ENCODE data around the gene KRTAP10-1.
"Not testable (repeated sequence)": the region's sequence is repeated elsewhere in the genome, so short reads cannot be mapped to it uniquely, and the experiment has no call there.

The KRTAP10-1 gene

DNA sequence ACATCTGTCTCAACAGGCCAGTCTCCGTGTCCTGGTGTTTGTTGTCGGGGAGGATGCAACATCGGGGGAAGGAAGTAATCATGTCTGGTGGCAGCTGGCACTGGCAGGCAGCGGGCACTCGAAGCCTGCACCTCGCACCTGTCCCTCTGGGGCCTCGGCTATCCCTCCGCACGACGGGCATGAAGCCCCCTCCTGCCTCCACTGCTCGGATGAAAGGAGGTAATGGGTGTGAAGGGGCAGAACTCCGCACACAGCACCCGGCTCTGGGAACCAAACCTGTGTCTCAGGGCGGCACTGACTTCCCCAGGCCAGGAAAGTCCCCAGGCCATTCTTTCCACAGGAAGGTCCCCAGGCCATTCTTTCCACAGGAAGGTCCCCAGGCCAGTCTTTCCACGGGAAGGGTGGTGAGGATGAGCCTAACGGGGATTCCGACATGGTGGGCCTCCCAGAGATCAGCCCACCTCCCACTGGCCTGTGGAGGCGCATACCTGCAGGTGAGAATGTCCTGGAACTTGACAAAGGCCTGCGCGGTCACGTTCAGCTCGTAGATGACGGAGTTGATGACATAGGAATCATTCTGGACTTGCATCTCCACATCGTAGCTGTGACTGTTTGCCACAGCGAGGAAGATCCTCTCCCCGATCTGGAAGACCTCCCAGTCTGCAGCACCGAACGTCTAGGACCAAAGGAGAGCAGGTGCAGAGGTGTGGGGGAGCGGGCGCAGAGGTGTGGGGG is 31.1 kb downstream of the KRTAP10-1 start:
- no peak overlapping the region for H3K4me3 ChIP-seq (ENCODE audit: low read depth, low read length)
- DNase-seq (ENCODE audit: low read depth) = no peak

DNA sequence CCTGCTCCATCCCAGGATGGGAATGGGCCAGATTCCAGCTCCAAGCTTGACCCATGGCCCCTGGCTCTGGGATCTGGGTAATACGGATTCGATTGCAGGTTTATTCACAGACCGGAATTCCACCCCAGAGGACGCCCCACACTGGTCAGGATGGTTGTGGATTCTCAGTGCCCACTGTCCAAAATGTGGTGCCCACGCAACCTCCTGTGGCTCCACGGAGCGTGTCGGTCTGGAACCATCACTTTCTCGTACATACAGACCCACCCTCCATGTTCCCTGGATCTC is 31.6 kb downstream of the KRTAP10-1 start:
- H3K4me3 ChIP-seq (ENCODE audit: low read depth, low read length) = no peak overlapping the region
- no peak for DNase-seq (ENCODE audit: low read depth)

DNA sequence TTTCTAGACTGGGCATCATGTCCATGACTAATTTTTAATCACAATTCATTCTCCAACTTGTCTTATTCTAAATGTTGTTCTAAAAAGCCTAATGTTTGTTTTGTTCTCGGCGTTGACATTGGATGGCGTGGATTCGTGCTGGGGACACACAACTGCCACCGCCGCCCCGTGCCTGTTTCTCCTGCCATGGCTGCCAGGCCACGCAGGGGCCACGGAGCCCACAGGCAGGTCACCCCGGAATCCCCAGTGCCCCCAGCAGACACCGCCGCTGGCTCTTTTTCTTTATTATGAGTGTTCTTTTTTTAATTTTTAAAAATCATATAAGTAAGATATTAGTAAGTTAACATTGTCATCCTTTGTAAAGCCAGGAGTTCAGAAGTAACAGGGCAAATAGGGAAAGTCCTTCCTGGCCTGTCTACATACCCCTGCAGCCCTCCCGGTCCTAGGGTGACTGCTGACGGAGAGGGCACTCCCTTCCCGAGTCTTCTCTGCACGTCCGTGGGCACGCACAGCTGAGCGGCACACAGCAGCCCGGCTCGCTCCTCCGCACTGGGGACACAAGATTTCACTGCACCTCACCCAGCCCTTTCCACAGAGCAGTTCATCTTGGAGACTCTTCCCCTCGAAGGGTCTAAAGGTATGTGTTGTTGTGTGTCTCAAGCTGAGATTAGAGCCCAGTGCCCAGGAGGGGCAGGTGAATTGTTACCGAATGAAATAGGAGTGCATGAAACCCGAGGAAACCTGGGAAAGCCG is 32.1 kb downstream of the KRTAP10-1 start:
- no peak overlapping the region for H3K4me3 ChIP-seq (ENCODE audit: low read depth, low read length)
- no peak for DNase-seq (ENCODE audit: low read depth)

DNA sequence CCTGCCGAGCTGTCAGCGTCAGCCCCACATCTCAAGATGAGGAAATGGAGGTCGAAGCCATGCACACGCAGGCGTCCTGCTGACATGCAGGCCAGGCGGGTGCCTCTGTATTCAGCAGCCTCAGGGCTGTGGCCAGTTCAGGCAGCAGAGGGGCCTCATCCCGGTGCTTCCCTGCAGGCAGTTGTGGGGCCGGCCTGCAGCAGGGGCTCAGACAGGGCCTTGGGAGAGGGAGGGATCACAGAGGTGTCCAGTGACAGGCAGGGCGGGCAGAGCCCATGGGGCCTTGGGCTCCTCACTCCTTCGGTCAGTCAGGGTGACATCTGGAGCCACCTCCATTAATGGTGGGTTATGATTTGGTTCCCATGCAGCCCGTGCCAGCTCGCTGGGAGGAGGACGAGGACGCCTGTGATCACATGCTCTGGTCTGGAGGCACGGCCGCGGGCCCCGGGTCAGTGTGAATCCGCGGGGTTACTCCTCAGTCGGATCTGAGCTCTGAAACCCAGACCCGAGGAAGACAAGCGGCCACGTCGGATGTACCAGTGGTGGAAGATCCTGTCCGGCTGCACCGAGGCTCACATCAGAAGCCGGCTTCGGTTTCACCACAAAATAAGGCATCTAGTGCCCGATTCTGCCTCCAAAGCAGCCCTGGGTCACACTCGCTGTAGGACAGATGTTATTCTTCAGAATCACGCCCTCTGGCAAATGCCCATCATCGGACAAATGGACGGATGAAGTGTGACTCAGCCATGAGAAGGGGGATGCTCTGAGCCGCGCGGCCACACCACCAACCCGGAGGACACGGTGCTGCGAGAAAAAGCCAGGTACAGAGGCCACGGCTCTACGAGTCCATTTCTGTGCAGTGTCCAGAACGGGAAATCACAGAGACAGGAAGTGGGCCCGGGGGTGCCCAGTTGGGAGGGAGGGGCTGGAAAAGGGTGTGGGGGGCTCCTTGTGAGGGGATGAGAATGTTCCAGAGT is 33.4 kb downstream of the KRTAP10-1 start:
- no peak overlapping the region for H3K4me3 ChIP-seq (ENCODE audit: low read depth, low read length)

DNA sequence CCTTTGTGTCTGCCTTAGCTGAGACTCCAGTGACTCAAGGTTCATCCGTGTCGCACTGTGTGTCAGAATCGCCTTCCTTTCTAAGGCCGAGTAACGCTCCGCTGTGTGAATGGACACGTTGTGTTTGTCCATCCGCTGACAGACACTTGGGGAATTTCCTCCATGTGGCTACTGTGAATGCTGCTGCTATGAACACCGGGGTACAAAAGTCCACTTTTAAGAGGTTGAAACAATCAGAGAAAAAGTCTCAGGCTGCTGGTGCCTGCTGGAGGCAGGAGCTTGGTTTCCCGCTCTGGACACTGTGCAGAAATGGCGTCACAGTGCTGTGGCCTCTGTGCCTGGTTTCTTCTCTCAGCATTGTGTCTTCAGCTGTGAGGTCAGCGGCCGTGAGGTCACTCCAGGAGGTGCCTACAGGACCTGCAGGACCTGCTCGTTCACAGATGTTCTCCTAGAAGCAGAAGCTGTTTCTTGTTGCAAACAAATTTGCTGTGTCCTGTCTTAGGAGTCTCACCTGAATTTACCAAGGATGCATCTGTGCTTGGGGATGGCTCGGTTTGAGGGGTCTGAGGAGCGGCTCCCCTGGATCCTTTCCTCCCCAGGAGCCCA is 34.2 kb downstream of the KRTAP10-1 start:
- no peak for DNase-seq (ENCODE audit: low read depth)
- H3K4me3 ChIP-seq (ENCODE audit: low read depth, low read length) = no peak overlapping the region

More for the DNA sequence above, 33.4 kb downstream of the KRTAP10-1 start:
- DNase-seq (ENCODE audit: low read depth) = no peak

DNA sequence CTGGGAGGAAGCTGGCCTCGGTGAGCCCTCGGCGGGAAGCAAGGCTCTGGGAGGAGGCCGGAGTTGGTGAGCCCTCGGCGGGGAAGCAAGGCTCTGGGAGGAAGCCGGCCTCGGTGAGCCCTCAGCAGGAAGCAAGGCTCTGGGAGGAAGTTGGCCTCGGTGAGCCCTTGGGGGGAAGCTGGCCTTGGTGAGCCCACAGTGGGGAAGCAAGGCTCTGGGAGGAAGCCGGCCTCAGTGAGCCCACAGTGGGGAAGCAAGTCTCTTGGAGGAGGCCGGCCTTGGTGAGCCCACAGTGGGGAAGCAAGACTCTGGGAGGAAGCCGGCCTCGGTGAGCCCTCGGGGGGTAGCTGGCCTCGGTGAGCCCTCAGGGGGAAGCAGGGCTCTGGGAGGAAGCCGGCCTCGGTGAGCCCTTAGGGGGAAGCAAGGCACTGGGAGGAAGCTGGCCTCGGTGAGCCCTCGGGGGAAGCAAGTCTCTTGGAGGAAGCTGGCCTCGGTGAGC is 36.0 kb downstream of the KRTAP10-1 start:
- no peak overlapping the region for H3K4me3 ChIP-seq (ENCODE audit: low read depth, low read length)
- DNase-seq (ENCODE audit: low read depth) = no peak

DNA sequence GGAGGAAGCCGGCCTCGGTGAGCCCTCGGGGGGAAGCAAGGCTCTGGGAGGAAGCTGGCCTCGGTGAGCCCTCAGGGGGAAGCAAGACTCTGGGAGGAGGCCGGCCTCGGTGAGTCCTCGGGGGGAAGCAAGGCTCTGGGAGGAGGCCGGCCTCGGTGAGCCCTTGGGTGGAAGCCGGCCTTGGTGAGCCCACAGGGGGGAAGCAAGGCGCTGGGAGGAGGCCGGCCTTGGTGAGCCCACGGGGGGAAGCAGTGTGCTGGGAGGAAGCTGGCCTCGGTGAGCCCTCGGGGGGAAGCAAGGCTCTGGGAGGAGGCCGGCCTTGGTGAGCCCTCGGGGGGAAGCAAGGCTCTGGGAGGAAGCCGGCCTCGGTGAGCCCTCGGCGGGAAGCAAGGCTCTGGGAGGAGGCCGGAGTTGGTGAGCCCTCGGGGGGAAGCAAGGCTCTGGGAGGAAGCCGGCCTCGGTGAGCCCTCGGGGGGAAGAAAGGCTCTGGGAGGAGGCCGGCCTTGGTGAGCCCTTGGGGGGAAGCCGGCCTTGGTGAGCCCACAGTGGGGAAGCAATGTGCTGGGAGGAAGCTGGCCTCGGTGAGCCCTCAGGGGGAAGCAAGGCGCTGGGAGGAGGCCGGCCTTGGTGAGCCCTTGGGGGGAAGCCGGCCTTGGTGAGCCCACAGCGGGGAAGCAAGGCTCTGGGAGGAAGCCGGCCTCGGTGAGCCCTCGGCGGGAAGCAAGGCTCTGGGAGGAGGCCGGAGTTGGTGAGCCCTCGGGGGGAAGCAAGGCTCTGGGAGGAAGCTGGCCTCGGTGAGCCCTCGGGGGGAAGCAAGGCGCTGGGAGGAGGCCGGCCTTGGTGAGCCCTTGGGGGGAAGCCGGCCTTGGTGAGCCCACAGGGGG is 36.7 kb downstream of the KRTAP10-1 start:
- not testable (repeated sequence) for DNase-seq (ENCODE audit: low read depth); H3K4me3 ChIP-seq (ENCODE audit: low read depth, low read length)

DNA sequence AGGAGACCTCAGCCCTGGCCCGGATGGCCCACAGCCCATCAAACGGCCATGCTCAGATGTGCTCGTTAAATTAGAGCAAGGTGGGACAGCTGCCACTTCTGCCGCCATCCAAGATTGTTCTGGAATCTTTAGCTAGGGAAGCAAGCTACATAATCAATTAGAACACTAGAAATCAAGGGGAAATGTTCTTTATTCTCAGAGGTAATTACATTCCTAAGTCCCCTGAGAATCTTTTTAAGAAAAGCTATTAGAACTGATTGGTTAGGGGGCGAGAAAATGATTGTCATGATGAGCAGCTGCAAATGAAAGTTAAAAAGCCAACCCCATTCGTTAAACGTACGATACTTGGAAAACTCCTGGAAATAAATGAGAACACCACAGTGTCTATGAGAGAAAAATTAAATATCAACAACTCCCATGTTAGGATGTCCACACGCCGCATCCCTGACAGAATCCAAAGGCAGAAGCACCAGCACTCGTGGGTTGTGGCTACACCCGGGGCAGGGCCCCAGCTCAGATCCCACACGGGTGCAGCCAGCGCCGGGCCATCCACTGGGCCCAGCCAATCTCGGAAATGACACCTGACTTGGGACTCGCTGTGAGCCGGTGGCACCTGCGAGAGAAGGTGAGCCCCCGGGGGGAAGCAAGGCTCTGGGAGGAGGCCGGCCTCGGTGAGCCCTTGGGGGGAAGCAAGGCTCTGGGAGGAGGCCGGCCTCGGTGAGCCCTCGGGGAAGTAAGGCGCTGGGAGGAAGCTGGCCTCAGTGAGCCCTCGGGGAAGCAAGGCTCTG is 37.6 kb downstream of the KRTAP10-1 start:
- no peak for DNase-seq (ENCODE audit: low read depth)
- H3K4me3 ChIP-seq (ENCODE audit: low read depth, low read length) = no peak overlapping the region

DNA sequence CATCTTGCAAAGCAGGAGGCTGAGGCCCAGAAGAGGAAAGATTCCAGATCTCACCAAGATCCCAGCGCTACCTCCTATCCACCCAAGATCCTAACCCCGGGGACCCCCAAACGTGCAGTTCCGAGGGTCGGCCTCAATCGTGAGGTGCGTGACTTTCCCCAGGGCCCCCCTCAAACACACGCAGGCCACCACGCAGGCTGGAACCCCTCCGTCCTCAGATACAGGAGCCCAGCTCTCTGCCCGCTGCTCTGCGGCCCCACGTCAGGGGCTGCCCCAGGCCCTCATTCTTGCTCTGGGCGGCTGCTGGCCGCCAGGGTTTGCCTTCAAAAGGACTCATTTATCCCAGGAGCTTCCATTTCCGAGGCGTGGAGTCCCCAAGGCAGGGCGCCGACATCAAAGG is 39.9 kb downstream of the KRTAP10-1 start:
- no peak overlapping the region for H3K4me3 ChIP-seq (ENCODE audit: low read depth, low read length)
- DNase-seq (ENCODE audit: low read depth) = no peak

DNA sequence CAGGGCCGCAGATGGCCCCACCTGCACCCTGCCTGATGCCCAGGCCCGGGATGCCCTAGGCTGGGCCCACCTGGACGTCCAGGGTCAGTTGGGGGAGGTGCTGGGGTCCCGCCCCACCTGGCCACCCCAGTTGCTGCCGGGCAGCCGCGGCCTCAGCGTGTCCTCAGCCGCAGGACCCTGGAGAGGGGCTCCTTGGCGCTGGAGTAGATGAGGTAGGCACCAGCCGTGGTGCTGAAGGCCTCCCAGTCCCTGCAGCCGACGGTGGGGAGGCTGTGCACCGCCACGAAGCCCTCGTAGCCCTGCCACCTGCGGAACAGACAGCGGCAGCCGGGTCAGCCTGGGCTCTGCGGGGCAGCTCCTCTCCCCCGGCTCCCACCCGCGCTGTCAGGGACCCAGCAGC is 40.4 kb downstream of the KRTAP10-1 start:
- no peak overlapping the region for H3K4me3 ChIP-seq (ENCODE audit: low read depth, low read length)
- DNase-seq (ENCODE audit: low read depth) = no peak

DNA sequence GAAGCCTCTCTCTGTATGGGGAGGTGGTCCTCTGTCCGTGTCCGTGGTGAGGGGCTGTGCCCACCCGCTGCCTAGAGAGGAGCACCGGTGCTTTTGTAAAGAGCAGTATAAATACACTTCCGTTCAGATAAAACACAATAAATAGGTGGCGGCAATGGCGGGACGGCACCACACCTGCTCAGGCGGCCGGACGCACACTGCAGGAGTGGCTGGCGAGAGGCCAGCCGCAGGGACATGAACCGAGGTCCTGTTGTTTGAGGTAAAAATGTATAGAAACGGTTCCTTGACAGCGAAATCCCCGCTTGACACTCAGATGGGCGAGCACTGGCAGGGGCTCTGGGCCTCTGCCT is 40.8 kb downstream of the KRTAP10-1 start:
- no peak for DNase-seq (ENCODE audit: low read depth)
- no peak overlapping the region for H3K4me3 ChIP-seq (ENCODE audit: low read depth, low read length)

DNA sequence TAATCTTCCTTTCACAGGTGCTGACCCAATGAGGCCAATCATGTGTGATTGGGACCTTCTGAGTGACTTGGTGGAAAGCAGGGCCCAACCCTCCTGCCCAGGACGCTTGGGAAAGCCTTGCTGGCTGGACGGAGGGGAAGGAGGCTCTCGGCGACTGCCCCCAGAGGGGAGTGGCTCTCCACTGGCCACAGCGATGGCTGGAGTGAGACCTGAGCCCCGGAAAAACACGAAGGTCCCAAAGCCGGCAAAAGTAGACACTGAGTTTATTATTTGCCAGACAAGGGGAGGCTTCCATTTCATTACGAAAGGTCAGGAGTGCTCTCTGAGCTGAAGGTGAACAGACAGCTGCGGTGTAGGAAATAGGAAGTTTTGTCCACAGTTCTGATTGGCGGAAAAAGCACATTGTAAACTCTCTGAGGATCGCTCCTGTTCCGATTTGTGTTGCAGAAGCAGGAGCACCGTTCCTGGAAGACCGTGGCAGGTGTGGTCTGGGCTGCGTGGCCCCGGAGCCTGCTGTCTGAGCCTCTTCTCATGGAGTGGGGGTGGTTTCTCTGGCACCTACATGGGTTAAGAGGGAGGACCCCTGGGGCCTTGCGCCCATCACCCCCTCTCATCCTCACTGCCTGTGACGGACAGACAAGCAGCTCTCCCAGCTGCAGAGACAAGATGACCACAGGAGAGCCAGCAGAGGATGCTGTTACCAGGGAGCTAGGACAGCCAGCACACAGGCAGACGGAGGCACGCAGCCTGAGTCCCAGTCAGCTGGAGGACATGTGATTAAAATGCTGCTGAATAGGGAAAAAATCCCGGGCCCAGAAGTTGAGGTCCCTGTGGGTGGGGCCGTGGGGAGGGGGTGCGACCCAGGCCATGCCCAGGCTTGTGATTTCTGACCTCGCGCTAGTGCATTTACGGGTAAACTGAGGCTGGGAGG is 41.5 kb downstream of the KRTAP10-1 start:
- DNase-seq (ENCODE audit: low read depth) = no peak
- no peak overlapping the region for H3K4me3 ChIP-seq (ENCODE audit: low read depth, low read length)

DNA sequence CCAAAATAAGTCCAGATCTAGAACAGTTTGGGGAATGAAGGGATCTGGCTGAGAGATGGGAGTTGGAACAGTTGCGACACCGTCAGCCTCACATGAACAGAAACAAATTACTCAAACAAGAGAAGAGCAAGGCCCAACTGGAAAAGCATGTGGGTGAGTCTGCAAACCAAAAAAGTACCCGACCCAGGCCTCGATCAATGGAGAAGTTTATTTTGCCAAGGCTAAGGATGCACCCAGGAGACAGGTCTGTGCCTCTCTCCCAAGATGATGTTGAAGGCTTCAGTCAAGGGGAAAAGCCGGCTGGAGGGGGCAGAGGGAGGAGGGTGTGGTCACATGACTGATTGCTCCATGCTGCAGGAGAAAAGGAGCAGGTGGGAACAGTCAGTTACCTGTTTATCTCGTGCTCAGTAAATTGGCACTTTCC is 42.3 kb downstream of the KRTAP10-1 start:
- no peak overlapping the region for H3K4me3 ChIP-seq (ENCODE audit: low read depth, low read length)
- no peak for DNase-seq (ENCODE audit: low read depth)

DNA sequence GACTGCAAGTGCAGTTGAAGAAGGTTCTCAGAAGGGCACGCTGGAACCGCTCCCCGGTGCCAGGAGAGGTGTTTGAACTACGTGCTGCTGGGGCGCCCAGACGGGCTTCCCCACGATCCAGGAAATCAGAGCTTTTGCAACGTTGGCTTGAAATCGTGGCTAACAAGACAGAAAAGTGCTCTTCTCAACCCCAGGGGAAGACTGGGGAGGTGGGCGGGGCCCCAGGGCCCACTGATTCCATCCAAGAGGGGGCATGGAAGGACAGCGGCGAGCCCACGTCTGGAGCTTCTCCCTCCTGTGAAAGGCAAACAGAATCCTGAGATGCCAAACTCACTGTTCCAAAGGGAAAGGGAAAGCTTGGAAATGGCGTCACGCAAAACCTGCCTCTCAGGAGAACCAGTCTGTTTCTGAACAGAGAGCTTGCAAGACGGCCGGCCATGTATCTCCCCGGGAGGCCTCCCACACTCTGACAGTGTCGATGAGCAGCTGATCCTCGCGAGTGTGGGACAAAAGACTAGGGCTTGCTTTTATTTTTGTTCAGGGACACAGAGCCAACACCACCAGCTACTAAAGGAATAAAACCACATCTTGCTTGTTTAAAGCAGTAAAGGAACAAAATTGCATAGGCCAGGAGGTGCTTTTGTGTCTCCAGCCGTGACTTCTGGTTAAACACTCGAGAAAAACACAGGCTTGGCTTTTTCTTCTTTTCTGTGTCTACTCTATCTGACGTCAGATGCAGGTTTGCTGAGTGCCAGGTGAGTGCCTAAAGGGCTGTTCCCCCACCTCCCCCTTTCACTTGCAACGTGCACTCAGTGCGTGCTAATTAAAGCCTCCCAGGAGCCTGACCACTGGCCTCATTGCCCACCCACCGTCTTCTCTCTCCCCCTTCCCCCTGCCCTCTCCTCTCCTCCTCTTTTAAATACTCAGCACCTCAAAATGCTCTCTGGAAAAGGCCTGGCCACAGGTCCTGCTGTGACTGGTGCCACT is 43.1 kb downstream of the KRTAP10-1 start:
- no peak for DNase-seq (ENCODE audit: low read depth)
- H3K4me3 ChIP-seq (ENCODE audit: low read depth, low read length) = no peak overlapping the region

DNA sequence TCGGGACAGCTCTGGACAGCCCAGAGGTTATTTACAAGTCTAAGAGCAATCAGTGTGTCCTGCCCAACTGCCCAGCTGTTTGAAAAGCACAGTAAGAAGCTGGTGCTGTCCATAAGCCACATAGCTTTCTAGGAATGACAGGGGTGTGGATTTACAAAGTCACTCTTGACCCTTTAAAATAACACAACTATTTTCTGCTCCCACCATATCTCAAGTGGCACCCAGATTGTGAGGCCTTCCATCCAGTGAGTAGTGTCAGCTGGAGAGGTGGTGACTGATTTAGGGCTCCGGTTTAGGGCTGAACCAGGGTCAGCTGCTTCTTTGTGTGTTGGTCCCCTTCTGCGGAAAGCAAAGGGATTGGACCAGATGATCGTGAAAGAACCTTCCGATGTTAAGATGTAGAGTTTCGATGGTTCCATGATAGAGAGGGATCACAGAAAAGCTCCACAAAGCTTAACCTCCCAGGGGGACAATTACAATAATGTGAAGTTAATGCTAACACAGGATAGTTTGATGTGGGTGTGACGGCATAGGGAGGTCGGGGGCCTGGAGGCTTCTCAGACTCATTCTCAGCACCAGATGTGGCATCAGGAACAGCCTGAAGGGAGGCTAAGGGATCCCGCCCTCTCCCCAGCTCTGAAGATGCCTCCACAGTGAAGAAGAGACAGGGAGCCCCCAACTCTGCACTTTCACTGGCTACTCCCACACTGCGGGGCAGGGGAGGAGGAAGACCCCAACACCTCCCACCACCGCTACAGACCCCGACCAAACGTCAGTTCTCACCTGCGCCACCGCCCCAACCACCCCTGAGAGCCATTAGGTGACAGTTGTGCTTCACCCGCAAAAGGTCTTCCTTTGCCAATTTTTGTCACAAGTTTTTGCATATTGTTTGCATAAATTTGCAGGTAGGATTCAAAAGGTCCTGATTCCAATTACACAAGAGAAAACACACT is 44.1 kb downstream of the KRTAP10-1 start:
- no peak overlapping the region for H3K4me3 ChIP-seq (ENCODE audit: low read depth, low read length)
- DNase-seq (ENCODE audit: low read depth) = no peak

Measured in skeletal muscle cell (primary cell).